Upper lobe of left lung (tissue), 4 donors: ENCODE data around the gene DYNC2LI1.

Experiments
- CTCF ChIP-seq, 6 experiments: fragments of 450-650 bp in 4 of 6; fragments of 200-600 bp in 2 of 6; sonication (generic) in 2 of 6; IDR thresholded peaks; one replicate each; pipeline ENCODE4 v1.5.1; 2016 to 2019; ENCODE audit warnings: antibody characterized with exemption in 6 of 6
- POLR2A ChIP-seq, 4 donors: fragments of 450-650 bp; IDR thresholded peaks; one replicate each; pipeline ENCODE4 v1.5.1; 2016 to 2017; ENCODE audit warnings: antibody characterized with exemption in 4 of 4, mild to moderate bottlenecking in 2 of 4

DNA sequence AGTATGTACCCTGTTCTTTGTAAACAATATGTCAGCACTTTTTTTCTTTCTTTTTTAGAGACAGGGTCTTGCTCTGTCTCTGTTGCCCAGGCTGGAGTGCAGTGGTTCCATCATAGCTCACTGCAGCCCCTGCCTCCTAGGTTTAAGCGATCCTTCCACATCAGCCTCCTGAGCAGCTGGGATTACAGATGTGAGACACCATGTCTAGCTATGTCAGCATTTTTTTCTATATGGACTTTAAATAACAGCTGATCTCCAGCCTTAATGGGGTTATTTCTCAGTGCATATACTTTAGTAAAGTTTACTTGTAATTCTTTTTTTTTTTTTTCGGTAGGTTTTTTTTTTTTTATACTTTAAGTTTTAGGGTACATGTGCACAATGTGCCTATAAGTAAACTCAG, 38.2 kb downstream of the DYNC2LI1 start:
- TF ChIP-seq CTCF (IDR thresholded peaks at IDR 0.05) (no peak), POLR2A (IDR thresholded peaks at IDR 0.05) (no peak)
